ENCODE measurements around the gene RPS24.
A peak's percentile ranks its signal among the peaks of the same experiment; 100 is the strongest.
"Not testable (repeated sequence)": the region's sequence is repeated elsewhere in the genome, so short reads cannot be mapped to it uniquely, and the experiment has no call there.

The RPS24 gene

GRCh38 chr10:78033637-78034470, at the start of gene RPS24:
Gene RPS24, plus strand, starts transcription at chr10:78033863. Its CDS starts 39 bp downstream, at chr10:78033902.
- peak; percentile 92 for DNase-seq (ENCODE audit: low read depth)

DNA sequence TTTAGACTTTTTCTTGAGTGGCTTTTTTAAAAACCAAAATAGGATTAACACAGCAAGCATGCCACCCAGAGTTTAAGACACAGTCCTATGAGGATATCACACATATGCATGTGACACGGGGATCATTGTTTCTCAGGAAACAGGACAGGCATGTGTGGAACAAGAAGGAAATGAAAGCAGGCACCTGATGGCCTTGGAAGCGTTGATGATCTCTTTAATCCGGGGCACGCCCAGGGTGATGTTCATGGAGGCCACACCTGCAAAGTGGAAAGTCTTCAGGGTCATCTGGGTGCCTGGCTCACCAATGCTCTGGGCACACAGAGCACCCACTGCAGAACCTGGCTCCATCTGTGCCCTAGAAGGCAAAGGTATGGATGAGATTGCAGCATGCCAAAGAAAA, 48.7 kb upstream of the RPS24 start:
- DNase-seq (ENCODE audit: low read depth) = no peak

- no peak for DNase-seq (ENCODE audit: low read depth)
Observed at GRCh38 chr10:77987671-77988255, 45.9 kb upstream of the RPS24 start.

- no peak for DNase-seq (ENCODE audit: low read depth)
Observed at GRCh38 chr10:77989081-77989724, 44.5 kb upstream of the RPS24 start.

GRCh38 chr10:77993620-77994019, 40.0 kb upstream of the RPS24 start:
- no peak for DNase-seq (ENCODE audit: low read depth)

GRCh38 chr10:77998780-77999179, 34.9 kb upstream of the RPS24 start:
- not testable (repeated sequence) for DNase-seq (ENCODE audit: low read depth)

DNA sequence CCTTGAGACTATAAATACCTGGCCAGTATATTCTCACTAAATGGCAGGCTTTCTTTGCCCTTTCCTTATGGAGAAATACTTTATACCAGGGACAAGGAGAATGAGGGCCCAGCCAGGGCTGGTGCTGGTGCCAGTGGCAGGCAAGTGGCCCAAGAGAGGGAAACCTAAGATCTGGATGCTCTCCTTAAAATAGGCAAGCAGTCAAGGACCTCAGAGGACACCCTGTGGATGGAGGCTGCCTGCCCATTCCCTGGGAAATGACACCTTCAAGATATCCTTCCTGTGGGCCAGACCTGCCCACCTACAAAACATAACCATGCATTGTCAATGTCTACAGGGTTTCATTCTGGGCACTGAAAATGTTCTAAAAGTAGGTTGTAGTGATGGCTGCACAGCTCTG, 33.5 kb upstream of the RPS24 start:
- no peak for DNase-seq (ENCODE audit: low read depth)

GRCh38 chr10:78000956-78001472, 32.6 kb upstream of the RPS24 start:
- no peak for DNase-seq (ENCODE audit: low read depth)

DNA sequence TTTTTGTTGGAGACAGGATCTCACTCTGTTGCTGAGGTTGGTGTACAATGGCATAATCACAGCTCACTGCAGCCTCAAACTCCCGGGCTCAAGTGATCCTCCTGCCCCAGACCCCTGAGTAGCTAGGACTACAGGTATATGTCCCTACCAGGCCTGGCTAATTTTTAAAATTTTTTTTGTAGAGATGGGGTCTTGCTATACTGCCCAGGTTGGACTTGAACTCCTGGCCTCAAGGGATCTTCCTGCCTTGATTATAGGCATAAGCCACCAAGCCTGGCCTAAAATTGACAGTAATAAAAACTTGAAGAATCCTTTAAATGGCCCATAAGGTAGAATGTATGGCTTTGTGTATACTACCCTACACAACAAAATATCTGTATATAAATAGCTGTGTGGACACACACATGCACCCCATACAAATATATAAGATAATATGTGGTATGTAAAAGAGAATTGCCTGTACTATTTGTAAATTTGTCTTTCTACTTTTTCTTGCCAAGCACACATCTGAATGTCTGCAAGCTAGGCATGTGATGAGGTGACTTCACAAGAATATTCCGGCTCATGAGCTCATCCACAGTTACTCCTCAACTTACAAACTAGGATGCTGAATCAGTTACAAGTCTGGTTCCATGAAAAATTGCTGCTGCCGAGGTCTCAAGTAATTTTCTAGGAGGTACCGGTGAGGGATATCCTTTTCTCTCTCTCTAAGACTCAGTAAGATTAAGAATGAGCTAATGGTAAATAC, 30.9 kb upstream of the RPS24 start:
- DNase-seq (ENCODE audit: low read depth) = no peak

DNA sequence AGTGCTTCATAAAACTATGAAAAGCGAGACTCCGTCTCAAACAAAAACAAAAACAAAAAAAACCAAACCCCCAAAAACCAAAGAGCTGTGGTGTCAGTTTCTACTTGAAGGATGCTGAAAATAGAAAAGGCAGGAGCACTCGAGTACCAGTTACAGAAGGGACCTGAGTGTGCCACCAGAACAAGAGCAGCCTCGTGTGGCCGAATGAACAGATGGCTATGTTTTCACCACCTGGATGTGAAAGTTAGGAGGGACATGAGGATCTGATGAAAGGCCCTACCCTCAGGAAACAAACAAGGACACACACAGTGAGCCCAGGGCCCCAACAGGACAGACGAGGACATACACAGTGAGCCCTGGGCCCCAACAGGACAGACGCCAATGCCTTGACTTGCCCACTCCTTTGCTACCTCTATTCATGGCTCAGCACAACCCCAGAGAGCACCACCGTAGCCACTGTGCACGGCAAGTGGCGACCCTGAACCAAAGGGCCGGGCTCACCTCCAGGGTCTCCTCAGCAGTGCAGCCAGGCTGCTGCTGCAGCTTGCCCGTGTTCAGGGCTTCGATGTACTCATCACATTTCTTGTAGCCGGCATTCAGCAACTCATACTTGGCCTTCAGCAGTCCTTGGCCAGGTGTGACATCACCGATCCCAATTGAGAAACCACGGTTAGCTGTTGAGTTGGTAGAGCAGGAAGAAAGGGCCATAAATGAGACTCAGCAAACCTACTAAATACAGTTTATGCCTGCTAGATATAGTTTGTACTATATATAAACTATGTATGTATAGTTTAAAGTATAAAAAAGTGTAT, 29.2 kb upstream of the RPS24 start:
- DNase-seq (ENCODE audit: low read depth) = no peak

DNA sequence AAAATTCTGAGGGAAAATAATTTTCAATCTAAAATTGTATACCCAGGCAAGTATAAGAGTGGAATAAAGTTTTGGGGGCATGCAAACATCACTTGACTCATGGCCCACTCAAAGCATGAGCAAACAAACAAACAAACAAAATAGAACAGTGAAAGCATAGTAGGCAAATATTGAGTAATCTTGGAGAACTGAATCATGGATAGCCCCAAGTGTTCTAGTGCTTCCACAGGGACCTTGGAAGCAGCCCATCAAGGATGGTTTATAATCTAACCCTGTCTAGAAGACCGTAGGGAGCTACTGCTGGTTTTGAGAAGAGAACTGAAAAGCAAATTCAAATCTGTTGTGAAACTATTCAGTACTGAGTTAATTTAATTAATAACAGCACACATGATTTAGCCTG, 26.5 kb upstream of the RPS24 start:
- DNase-seq (ENCODE audit: low read depth) = no peak

DNA sequence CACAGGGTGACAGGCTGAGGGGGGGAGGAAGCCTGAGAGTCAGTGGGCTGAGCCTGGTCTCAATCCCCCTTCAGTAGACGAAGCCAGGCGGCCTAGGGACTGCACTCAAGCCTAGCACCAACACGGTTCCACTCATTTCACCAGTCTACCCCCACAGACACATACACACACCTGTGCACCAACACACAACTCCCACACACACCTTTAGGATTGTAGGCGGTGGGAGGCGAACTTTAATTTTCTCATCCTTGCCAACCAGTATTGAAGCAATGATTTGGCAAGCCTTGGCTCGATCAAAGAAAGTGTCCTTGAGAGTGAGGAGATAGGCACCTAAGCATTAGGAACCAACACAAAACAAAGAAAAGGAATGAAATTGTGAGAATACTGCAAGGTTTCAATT, 24.0 kb upstream of the RPS24 start:
- no peak for DNase-seq (ENCODE audit: low read depth)

- no peak for DNase-seq (ENCODE audit: low read depth)
Observed at GRCh38 chr10:78010278-78010677, 23.4 kb upstream of the RPS24 start.

GRCh38 chr10:78011065-78011464, 22.6 kb upstream of the RPS24 start:
- no peak for DNase-seq (ENCODE audit: low read depth)

GRCh38 chr10:78013564-78013963, 20.1 kb upstream of the RPS24 start:
- no peak for DNase-seq (ENCODE audit: low read depth)

GRCh38 chr10:78015546-78015945, 18.1 kb upstream of the RPS24 start:
- no peak for DNase-seq (ENCODE audit: low read depth)

DNA sequence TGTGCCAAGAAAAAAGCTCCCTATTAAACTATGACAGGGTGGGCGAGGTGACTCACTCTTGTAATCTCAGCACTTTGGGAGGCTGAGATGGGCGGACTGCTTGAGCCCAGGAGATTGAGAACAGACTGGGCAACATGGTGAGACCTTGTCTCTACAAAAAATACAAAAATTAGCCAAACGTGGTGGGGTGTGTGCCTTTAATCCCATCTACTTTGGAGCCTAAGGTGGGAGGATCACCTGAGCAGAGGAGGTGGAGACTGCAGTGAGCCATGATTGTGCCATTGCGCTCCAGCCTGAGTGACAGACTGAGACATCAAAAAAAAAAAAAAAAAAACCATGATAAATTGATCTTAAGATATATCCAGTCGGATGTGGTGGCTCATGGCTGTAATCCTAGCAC, 15.8 kb upstream of the RPS24 start:
- DNase-seq (ENCODE audit: low read depth) = no peak

- DNase-seq (ENCODE audit: low read depth) = no peak
Observed at GRCh38 chr10:78019264-78019663, 14.4 kb upstream of the RPS24 start.

DNA sequence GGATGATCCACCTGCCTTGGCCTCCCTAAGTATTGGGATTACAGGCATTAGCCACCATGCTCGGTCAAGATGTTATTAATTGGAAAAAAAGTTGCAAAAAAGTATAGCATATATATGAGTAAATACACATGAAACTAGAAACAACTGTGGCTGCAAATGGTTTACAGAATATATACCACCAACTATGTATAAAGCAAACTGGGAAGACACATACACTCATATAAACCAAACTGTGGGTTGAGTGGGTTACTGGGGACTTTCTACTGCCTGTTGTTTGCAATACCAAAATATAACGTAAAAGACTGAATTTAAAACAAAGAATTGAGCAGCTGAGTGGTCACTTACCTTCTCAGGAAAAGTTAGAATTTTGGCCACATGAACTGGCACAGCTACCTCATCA, 12.5 kb upstream of the RPS24 start:
- no peak for DNase-seq (ENCODE audit: low read depth)

- no peak for DNase-seq (ENCODE audit: low read depth)
Observed at GRCh38 chr10:78023741-78024140, 9.9 kb upstream of the RPS24 start.

DNA sequence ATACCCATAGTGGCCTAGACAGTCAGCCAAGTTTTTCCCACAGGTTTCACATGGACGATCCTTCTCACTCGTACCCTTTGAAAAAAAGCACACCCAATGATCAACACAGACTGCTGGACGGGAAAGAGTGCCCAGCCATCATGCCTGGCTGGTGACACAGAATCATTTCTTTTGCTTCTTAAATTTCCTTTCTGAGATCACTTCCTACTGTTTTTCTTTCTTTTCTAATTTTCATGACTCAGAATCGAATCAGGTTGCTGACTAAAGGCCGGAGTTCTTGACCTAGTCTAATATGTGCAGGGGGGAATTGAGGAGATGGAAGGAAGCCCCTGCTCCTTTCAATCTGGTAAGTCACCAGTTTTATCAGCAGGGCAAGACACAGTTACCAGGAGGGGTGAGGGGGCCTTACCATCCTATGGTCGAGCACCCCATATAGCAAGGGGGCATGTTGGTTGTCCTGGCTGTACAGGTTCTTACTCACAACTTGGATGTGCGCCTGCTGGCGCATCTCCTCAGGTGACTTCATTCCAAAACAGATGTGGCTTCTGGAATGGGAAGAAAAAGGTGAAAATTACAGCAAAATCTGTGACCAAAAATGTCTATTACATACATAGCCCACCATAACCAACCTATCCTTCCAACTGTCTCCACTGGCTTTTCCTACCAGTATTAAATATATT, 7.8 kb upstream of the RPS24 start:
- DNase-seq (ENCODE audit: low read depth) = no peak

Measured in stimulated activated CD4-positive, alpha-beta T cell treated with anti-CD3 and anti-CD28 coated beads, Interleukin-2, amount 100 ng/mL, for 4 hours (primary cell).